DND-41 (cell line): ENCODE measurements around the gene THPO.

Experiments
- ATAC-seq: fragments of 200-7000 bp; cut with Tn5 transposase; 3 replicates; pipeline ENCODE4 v1.9.1; 2021; ENCODE audit warnings: low read depth; ENCODE audit not compliant: insufficient read depth
- DNase-seq: peaks from one replicate; pipeline ENCODE4 v3.0.0-alpha.2; 2020
- H2AFZ ChIP-seq: 2 replicates; pipeline ENCODE4 v1.6.0; 2012; ENCODE audit warnings: low read depth, low read length
- H3K27ac ChIP-seq: 2 replicates; pipeline ENCODE4 v1.5.1; 2012; ENCODE audit warnings: low read length, inconsistent platforms
- H3K27me3 ChIP-seq: fragments of 200-600 bp; sonication (generic); 2 replicates; pipeline ENCODE4 v1.6.0; 2012; ENCODE audit warnings: low read length, mild to moderate bottlenecking, inconsistent platforms; ENCODE audit not compliant: insufficient read depth, poor library complexity
- H3K36me3 ChIP-seq: 2 replicates; pipeline ENCODE4 v1.5.1; 2012; ENCODE audit warnings: low read length, inconsistent platforms; ENCODE audit not compliant: insufficient read depth
- H3K4me1 ChIP-seq: 2 replicates; pipeline ENCODE4 v1.5.1; 2012; ENCODE audit warnings: mild to moderate bottlenecking, low read length; ENCODE audit not compliant: insufficient read depth
- H3K4me2 ChIP-seq: 2 replicates; pipeline ENCODE4 v1.6.0; 2012; ENCODE audit warnings: mild to moderate bottlenecking, moderate library complexity, low read length, inconsistent platforms; ENCODE audit not compliant: insufficient read depth
- H3K4me3 ChIP-seq, 2 experiments: fragments of 200-600 bp in 1 of 2; shearing (Covaris generic) in 1 of 2; 2 replicates each; pipeline ENCODE4 v1.5.1; 2012 to 2016; ENCODE audit warnings: inconsistent platforms in 2 of 2, low read length in 2 of 2, mild to moderate bottlenecking in 2 of 2, low read depth in 1 of 2, moderate library complexity in 1 of 2
- H3K79me2 ChIP-seq: 2 replicates; pipeline ENCODE4 v1.6.0; 2012; ENCODE audit warnings: low read length, inconsistent platforms; ENCODE audit not compliant: insufficient read depth
- H3K9ac ChIP-seq: 2 replicates; pipeline ENCODE4 v1.6.0; 2012; ENCODE audit warnings: low read depth, mild to moderate bottlenecking, inconsistent platforms, low read length, moderate library complexity
- H3K9me3 ChIP-seq: 2 replicates; pipeline ENCODE4 v1.5.1; 2012; ENCODE audit warnings: low read length, moderate library complexity, mild to moderate bottlenecking, inconsistent platforms; ENCODE audit not compliant: insufficient read depth, severe bottlenecking
- H4K20me1 ChIP-seq: 2 replicates; pipeline ENCODE4 v1.6.0; 2012; ENCODE audit warnings: low read length; ENCODE audit not compliant: insufficient read depth
- CTCF ChIP-seq: IDR thresholded peaks from 2 replicates; pipeline ENCODE4 v1.5.1; 2012; ENCODE audit warnings: borderline replicate concordance, low read length, moderate library complexity, mild to moderate bottlenecking; ENCODE audit not compliant: poor library complexity, severe bottlenecking; ENCODE audit errors: extremely low read depth
- EZH2 ChIP-seq: IDR thresholded peaks from 3 replicates; pipeline ENCODE4 v1.6.1; 2012; ENCODE audit warnings: borderline replicate concordance, low read depth, mild to moderate bottlenecking, moderate library complexity, low read length, inconsistent platforms; ENCODE audit not compliant: severe bottlenecking

THPO gene

GRCh38 chr3:184377882-184378445 is at the start of gene THPO:
Gene THPO (minus strand): TSS chr3:184378207. CDS start chr3:184376259, 1,948 bp downstream.
- Histone ChIP-seq H3K9ac (no peak within 1 kb of the TSS), H3K9me3 (no peaks in the 10 kb centered on the region), H3K4me1 (no peaks in the 10 kb centered on the region), H3K4me2 (no peak within 1 kb of the TSS), H3K36me3 (no peaks in the 10 kb centered on the region), H3K79me2 (no peaks in the 10 kb centered on the region), H3K4me3 (no peak within 1 kb of the TSS), H4K20me1 (no peaks in the 10 kb centered on the region), H3K27me3 (peaks cover 3% of the 10 kb centered on the region), H2AFZ (no peak within 1 kb of the TSS), H3K27ac (no peak within 1 kb of the TSS)
- TF ChIP-seq CTCF (no peak), EZH2 (no peak)
- no peak for ATAC-seq
- no peak for DNase-seq

GRCh38 chr3:184426691-184427141 is 48.7 kb upstream of the THPO start:
- no peaks in the 10 kb centered on the region for H4K20me1 ChIP-seq
- no peak overlapping the region for H2AFZ ChIP-seq
- no peak for DNase-seq
- no peak overlapping the region for H3K9ac ChIP-seq
- no peaks in the 10 kb centered on the region for H3K36me3 ChIP-seq
- H3K4me3 ChIP-seq, result no peak overlapping the region
- no peaks in the 10 kb centered on the region for H3K9me3 ChIP-seq
- H3K79me2 ChIP-seq, result no peaks in the 10 kb centered on the region
- TF ChIP-seq CTCF, result no peak
- H3K27me3 ChIP-seq, result no peaks in the 10 kb centered on the region
- H3K4me2 ChIP-seq, result no peak overlapping the region
- H3K27ac ChIP-seq, result no peak overlapping the region
- ATAC-seq, result no peak
- H3K4me1 ChIP-seq, result no peaks in the 10 kb centered on the region

- no peaks in the 10 kb centered on the region for H3K4me1 ChIP-seq
- H3K9me3 ChIP-seq, result no peaks in the 10 kb centered on the region
- no peaks in the 10 kb centered on the region for H3K79me2 ChIP-seq
- no peak overlapping the region for H3K4me2 ChIP-seq
- no peak overlapping the region for H3K27ac ChIP-seq
- DNase-seq, result no peak
- no peak overlapping the region for H3K9ac ChIP-seq
- H3K4me3 ChIP-seq, result no peak overlapping the region
- H4K20me1 ChIP-seq, result no peaks in the 10 kb centered on the region
- H2AFZ ChIP-seq, result no peak overlapping the region
- H3K27me3 ChIP-seq, result no peaks in the 10 kb centered on the region
- no peaks in the 10 kb centered on the region for H3K36me3 ChIP-seq
- ATAC-seq, result no peak
- TF ChIP-seq EZH2 (no peak), CTCF (no peak)
Measured at GRCh38 chr3:184423561-184423960, 45.6 kb upstream of the THPO start.

- Histone ChIP-seq H3K9ac (no peak overlapping the region), H3K9me3 (no peaks in the 10 kb centered on the region), H2AFZ (no peak overlapping the region), H3K27me3 (no peaks in the 10 kb centered on the region), H3K27ac (no peak overlapping the region), H3K4me1 (peaks cover 3% of the 10 kb centered on the region; the same call in 1 of the 2 replicates), H4K20me1 (no peaks in the 10 kb centered on the region), H3K4me2 (no peak overlapping the region), H3K4me3 (no peak overlapping the region), H3K36me3 (no peaks in the 10 kb centered on the region), H3K79me2 (no peaks in the 10 kb centered on the region)
- ATAC-seq, result no peak
- no peak for DNase-seq
- no peak for TF ChIP-seq CTCF
- TF ChIP-seq EZH2, result no peak
Measured at GRCh38 chr3:184419171-184419570, 41.2 kb upstream of the THPO start.
